Activated effector memory CD4-positive, alpha-beta T cell treated with anti-CD3 and anti-CD28 coated beads, Interleukin-2, amount 50 U/mL, for 16 hours (primary cell): ENCODE results near the gene PRODH.
"Not testable (repeated sequence)": the region's sequence is repeated elsewhere in the genome, so short reads cannot be mapped to it uniquely, and the experiment has no call there.

ENCODE experiments used
- DNase-seq: peaks from one replicate; pipeline ENCODE4 v3.0.0-alpha.2; 2020

Gene PRODH

GRCh38 chr22:18935889-18936529 lies at the start of gene PRODH:
TSS of gene PRODH (minus strand) at chr22:18936293. CDS start at chr22:18936287, 6 bp downstream.
- no peak for DNase-seq

GRCh38 chr22:18985780-18986179 lies 49.7 kb upstream of the PRODH start:
- DNase-seq: no peak

- peak; percentile 38 for DNase-seq
These were observed 48.5 kb upstream of the PRODH start for GRCh38 chr22:18984564-18984963.

- DNase-seq: peak; percentile 38
These were observed 47.1 kb upstream of the PRODH start for GRCh38 chr22:18983120-18983651.

GRCh38 chr22:18980829-18981228 lies 44.7 kb upstream of the PRODH start:
- no peak for DNase-seq

- DNase-seq: peak; percentile 19
These were observed 43.9 kb upstream of the PRODH start for GRCh38 chr22:18979957-18980356.

- DNase-seq: no peak
These were observed 42.4 kb upstream of the PRODH start for GRCh38 chr22:18978506-18978905.

GRCh38 chr22:18977824-18978425 lies 41.8 kb upstream of the PRODH start:
- DNase-seq: no peak

- no peak for DNase-seq
These were observed 40.2 kb upstream of the PRODH start for GRCh38 chr22:18976197-18976751.

- no peak for DNase-seq
These were observed 39.5 kb upstream of the PRODH start for GRCh38 chr22:18975434-18976196.

- DNase-seq: no peak
These were observed 38.5 kb upstream of the PRODH start for GRCh38 chr22:18974477-18975180.

- no peak for DNase-seq
These were observed 37.4 kb upstream of the PRODH start for GRCh38 chr22:18973264-18974031.

- not testable (repeated sequence) for DNase-seq
These were observed 36.5 kb upstream of the PRODH start for GRCh38 chr22:18972591-18972990.

- DNase-seq: not testable (repeated sequence)
These were observed 35.9 kb upstream of the PRODH start for GRCh38 chr22:18972029-18972428.

- DNase-seq: no peak
These were observed 35.2 kb upstream of the PRODH start for GRCh38 chr22:18971321-18971751.

GRCh38 chr22:18970948-18971315 lies 34.8 kb upstream of the PRODH start:
- no peak for DNase-seq

- DNase-seq: no peak
These were observed 34.3 kb upstream of the PRODH start for GRCh38 chr22:18970176-18970947.

GRCh38 chr22:18969158-18969942 lies 33.3 kb upstream of the PRODH start:
- not testable (repeated sequence) for DNase-seq

- no peak for DNase-seq
These were observed 32.1 kb upstream of the PRODH start for GRCh38 chr22:18968011-18968749.
